Stimulated activated CD8-positive, alpha-beta memory T cell treated with anti-CD3 and anti-CD28 coated beads, Interleukin-15, amount 100 ng/mL, for 48 hours (primary cell): ENCODE data around the gene ACAP3.
"Not testable (repeated sequence)": the region's sequence is repeated elsewhere in the genome, so short reads cannot be mapped to it uniquely, and the experiment has no call there.

Experiments used
- DNase-seq, 2 donors: peaks; one replicate each; pipeline ENCODE4 v3.0.0-alpha.2; 2020; ENCODE audit warnings: low read depth in 2 of 2

Gene ACAP3

GRCh38 chr1:1264868-1265272 is 42.9 kb downstream of the ACAP3 start:
- DNase-seq, result no peak

DNA sequence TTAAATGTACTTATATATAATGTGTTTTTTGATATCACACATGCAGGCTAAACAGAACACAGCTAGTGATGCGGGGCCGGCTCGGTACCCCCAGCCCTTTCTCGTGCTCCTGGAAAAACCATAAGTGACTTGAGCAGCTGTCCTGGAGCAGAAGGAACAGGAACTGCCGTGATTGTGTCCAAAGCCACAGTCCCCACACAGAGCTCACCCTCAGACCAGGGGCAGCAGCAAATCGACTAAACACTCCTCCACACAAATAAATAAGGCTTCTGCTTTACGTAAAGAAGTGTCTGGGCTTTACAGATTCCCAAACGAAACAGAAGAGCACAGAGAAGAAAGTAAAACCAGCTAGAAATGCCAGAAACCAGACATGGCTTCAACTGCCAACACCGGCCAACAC is 43.7 kb downstream of the ACAP3 start:
- no peak for DNase-seq

DNA sequence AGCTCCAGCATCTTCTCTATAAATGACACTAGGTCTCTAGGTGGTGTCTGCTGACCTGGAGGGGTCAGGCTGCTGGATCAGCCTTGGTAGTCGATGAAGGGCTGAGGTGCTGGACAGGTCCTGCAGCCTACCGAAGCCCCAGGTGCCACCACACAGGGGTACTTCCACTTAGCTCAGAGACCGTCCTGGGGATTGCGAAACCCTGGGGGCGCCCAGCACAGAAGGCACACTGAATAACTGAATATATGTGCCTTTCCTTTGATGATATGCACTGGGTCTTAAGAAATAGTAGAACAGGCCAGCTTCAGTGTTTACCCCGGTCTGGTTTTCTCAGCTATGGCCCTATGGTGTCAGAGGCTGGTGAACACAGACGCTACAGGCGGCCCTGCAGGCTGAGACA is 45.0 kb downstream of the ACAP3 start:
- DNase-seq, result no peak

GRCh38 chr1:1262071-1262470 is 45.7 kb downstream of the ACAP3 start:
- DNase-seq, result no peak

- DNase-seq, result no peak
Observed at GRCh38 chr1:1260843-1261560, 46.7 kb downstream of the ACAP3 start.

DNA sequence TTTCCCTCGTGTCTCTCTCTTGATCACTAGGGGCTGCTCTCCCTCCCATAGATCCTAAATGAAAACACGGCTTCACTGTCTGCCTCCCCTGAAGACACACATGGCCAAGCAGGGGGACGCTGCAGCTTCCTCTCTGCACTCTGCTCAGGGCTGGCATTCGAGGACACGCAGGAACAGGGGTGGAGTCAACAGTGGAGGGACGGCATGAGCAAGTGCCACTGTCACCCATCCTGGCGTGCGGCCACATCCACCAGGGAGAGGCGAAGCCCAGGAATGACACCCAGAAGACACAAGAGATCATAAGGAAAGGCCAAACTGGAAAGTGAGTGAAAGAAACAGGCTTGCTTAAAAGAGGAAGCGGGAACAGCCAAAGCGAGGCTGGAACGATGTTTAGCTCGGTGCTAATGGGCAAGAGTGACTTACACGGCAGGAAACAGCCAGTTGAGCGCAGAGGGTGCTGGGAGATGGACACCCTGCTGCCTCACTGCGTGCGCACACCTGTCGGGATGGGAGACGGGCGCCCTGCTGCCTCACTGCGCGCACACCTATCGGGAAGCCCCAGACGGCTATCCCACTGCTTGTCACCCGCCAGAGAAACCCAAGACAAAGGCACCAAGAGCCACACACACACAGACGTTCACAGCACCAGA is 47.7 kb downstream of the ACAP3 start:
- no peak for DNase-seq

DNA sequence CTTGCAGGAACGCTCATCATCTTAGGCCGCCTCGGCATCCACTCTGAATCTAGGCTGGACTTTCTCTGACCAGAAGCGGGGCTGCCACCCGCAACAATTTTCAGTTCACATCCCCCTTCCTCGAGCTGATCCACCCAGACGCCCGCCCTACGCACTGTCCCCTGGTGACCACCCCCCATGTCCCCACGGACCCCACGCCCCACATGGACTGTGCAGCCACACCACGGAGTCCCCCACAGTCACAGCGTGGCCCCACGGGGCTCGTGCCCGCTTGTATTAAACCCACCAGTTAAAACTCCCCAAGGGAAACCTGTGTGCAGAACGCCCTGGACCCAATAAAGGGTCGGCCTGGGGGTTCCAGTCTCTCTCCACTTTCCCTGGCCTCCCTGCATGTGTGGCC is 48.2 kb downstream of the ACAP3 start:
- no peak for DNase-seq

- no peak for DNase-seq
Observed at GRCh38 chr1:1259119-1259488, 48.6 kb downstream of the ACAP3 start.

DNA sequence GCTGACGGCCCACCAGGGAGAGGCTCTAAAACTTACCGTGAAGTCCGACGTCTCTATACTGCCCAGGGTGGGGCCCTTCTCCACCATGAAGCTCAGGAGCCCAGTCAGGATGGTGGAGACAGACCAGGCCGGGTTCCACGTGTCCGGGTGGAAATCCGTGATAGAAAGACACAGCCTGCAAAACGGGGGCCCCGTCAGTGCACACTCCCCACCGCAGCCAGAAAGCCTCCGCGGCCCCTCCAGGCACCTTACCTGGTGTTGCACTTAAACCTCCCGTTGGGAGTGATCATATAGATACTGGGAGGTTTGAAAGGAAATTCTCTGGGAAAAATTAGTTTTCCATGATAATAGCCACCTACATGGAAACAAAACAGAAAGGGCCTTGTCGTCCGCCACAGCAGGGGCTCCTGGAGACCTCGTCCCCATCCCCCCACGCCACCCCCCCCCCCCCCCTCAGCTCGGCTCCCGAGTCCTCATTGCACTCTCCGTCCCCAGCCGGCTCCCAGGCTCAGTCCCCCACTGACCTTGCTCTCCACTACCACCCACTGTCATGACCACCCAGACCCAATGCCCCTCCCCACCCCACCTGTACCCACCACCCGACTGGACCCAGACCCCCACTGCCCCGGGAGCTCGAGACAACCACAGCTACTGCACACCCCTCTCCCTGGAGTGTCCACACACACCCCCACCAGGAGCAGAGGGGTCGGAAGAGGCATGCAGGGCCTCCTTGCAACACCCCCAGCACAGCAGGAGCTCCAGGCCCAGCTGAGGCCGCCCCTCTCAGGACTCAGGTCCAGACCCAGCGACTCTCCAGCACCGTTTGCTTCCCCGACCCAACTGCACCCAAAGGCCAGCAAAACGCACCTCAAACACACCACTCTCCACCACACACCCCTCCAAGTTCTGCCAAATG is 50.5 kb downstream of the ACAP3 start:
- DNase-seq, result no peak

- DNase-seq, result no peak
Observed at GRCh38 chr1:1255611-1256010, 52.1 kb downstream of the ACAP3 start.

GRCh38 chr1:1255078-1255477 is 52.7 kb downstream of the ACAP3 start:
- no peak for DNase-seq

DNA sequence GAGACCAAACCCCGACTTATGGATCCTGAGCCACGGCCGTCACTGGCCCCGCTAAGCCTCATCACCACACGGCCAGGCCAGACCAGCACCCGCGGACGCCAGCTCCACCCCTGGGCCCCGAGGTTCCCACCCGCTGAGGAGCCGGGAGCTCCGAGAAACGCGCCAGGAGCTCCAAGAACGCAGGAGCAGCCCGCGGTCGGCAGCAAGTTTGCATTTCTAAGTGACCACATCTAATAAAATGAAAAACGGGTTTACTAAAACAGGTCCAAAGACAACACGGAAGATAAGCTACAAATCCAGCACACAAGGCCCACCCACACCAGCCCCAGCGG is 53.1 kb downstream of the ACAP3 start:
- DNase-seq, result no peak

- no peak for DNase-seq
Observed at GRCh38 chr1:1253972-1254666, 53.6 kb downstream of the ACAP3 start.

GRCh38 chr1:1253314-1253713 is 54.4 kb downstream of the ACAP3 start:
- no peak for DNase-seq

GRCh38 chr1:1250786-1251284 is 56.9 kb downstream of the ACAP3 start:
- peak; percentile 51 to 66 for DNase-seq

- DNase-seq, result not testable (repeated sequence)
Observed at GRCh38 chr1:1248009-1248913, 59.5 kb downstream of the ACAP3 start.

DNA sequence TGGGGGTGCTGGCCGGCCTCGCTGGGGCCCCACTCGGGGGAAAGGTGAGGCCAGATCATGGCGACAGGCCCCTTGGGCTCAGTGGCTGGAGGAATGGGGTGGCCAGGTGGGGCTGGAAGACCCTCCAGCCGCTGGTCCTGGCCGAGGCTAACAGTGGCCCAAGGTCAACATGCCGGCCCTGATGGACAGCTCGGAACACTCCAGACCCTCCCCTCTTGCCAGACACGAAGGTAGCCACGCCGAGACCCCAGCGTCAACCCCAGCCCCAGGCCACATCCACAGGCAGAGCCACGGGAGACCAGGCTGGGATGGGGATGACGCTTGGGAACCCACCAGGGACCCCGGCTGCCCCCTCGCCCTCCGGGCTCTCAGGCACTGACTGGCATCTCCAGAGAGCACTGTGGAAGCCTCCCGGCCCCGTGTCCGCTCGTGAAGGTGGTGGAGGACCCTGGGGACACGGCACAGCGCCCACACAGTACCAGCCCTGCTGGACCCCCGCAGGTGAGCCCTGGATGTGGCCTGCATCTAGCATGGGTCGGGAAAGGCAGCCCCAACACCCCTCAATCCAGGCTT is 60.3 kb downstream of the ACAP3 start:
- no peak for DNase-seq

DNA sequence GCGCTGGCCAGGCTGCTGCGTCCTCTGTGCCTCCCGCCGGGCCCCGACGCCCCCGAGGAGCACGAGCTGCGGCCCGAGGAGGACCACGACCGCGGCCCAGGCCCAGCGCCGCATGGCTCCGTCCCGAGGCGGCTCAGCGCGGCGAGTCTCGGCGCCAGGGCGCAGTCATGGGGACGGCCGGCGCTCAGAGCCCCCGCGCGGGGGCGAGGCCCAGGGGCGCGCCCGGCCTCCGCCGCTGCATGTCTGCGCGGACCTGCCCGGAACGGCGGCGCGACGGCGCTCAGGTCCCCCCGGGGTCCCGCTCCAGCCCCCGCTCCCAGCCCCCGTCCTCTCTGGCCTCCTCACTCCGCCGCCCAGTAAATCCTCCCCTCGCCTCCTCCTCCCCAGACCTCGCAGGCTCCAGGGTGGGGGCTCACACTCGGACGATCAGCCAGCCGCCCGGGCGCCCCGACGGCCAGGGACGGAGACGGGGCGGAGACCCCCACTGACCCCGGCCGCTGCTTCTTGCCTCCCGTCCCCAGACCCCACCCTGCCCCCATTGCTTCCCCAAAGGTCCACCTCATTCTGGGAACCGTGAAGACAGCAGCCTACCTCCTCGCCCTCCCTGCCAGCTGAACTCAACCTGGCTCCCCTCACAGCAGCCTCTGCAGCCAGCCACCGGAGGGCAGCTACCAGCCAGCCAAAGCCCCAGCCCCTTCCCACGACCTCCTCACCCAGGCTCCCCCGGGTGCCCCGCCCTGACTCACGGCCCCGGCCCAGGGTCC is 61.0 kb downstream of the ACAP3 start, which contains the start of gene C1QTNF12:
Gene C1QTNF12 (minus strand): TSS at position 146 of the 764 bp plus-strand sequence. CDS start 32 bp downstream, at position 114.
- no peak for DNase-seq

DNA sequence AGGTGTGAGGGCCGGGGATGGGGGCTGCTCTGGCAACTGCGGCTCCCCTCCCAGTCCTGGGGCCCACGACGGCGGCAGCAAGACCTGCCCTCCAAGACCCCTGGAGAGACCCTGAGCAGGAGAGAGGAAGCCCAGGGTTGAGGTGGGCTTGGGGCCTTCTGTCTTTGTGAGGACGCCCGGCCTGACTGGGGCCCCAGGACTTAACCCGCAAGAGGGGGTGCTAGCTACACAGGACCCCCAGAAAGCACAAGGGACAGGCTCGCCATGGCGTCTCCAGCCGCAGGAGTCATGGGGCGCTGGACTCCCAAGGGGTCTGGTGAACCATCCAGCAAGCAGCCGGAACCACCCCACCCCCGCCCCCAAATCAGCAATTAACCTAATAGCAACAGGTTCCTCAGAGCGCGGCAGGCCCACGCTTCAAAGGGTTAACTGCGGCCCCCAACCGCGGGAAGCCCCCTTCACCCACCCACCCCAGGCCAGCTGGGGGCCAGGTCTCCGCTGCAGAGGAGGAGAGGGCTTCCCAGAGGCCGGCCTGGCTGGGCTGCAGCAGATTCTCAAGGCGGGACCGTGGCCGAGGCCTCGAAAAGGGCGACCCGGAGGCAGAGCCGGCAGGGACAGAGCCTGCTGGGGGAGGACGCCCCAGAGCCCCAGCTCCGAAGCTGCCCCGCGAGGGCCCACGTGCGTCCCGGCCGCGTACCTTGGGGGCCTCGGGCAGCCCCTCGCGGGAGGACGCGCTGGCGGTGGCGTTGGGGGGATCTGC is 61.7 kb downstream of the ACAP3 start:
- no peak for DNase-seq
